RPMI8226 (cell line): ENCODE measurements around the gene NOD1.
A peak's percentile ranks its signal among the peaks of the same experiment; 100 is the strongest.
"Not testable (repeated sequence)": the region's sequence is repeated elsewhere in the genome, so short reads cannot be mapped to it uniquely, and the experiment has no call there.

Experiments
- DNase-seq: peaks from one replicate; pipeline ENCODE4 v3.0.0-alpha.2; 2015

NOD1 gene

GRCh38 chr7:30448461-30449189 is 30.0 kb downstream of the NOD1 start:
- no peak for DNase-seq

GRCh38 chr7:30447466-30447865 is 31.1 kb downstream of the NOD1 start:
- no peak for DNase-seq

GRCh38 chr7:30446266-30446665 is 32.3 kb downstream of the NOD1 start:
- no peak for DNase-seq

- peak; percentile 98 for DNase-seq
Measured at GRCh38 chr7:30445770-30446169, 32.8 kb downstream of the NOD1 start.

GRCh38 chr7:30437823-30438574 is 40.6 kb downstream of the NOD1 start:
- DNase-seq: no peak

- no peak for DNase-seq
Measured at GRCh38 chr7:30436518-30436917, 42.1 kb downstream of the NOD1 start.

- DNase-seq: no peak
Measured at GRCh38 chr7:30436046-30436445, 42.5 kb downstream of the NOD1 start.

- peak; percentile 66 for DNase-seq
Measured at GRCh38 chr7:30434140-30434799, 44.3 kb downstream of the NOD1 start.

GRCh38 chr7:30433506-30433905 is 45.1 kb downstream of the NOD1 start:
- DNase-seq: no peak

- DNase-seq: peak; percentile 86
Measured at GRCh38 chr7:30433082-30433481, 45.5 kb downstream of the NOD1 start.

GRCh38 chr7:30430777-30431176 is 47.8 kb downstream of the NOD1 start:
- DNase-seq: peak; percentile 85

GRCh38 chr7:30430276-30430675 is 48.3 kb downstream of the NOD1 start:
- DNase-seq: peak; percentile 66

- no peak for DNase-seq
Measured at GRCh38 chr7:30429156-30429530, 49.4 kb downstream of the NOD1 start.

GRCh38 chr7:30428246-30429155 is 50.1 kb downstream of the NOD1 start:
- DNase-seq: no peak

GRCh38 chr7:30427296-30428070 is 51.1 kb downstream of the NOD1 start:
- DNase-seq: peak; percentile 90

- no peak for DNase-seq
Measured at GRCh38 chr7:30424506-30424905, 54.1 kb downstream of the NOD1 start.

- no peak for DNase-seq
Measured at GRCh38 chr7:30423788-30424505, 54.6 kb downstream of the NOD1 start.

GRCh38 chr7:30422922-30423321 is 55.7 kb downstream of the NOD1 start:
- no peak for DNase-seq

- no peak for DNase-seq
Measured at GRCh38 chr7:30421647-30422196, 56.9 kb downstream of the NOD1 start.

GRCh38 chr7:30420662-30421061 is 57.9 kb downstream of the NOD1 start:
- no peak for DNase-seq

GRCh38 chr7:30420080-30420479 is 58.5 kb downstream of the NOD1 start:
- not testable (repeated sequence) for DNase-seq
